ENCODE measurements around the gene MRPS30. TPM values are rescaled to one million over a fixed set of nuclear protein-coding genes. Genes with fewer than 3 reads are reported as not detected.
"Not testable (repeated sequence)": the region's sequence is repeated elsewhere in the genome, so short reads cannot be mapped to it uniquely, and the experiment has no call there.

The MRPS30 gene
- 52.7 TPM for total RNA-seq

DNA sequence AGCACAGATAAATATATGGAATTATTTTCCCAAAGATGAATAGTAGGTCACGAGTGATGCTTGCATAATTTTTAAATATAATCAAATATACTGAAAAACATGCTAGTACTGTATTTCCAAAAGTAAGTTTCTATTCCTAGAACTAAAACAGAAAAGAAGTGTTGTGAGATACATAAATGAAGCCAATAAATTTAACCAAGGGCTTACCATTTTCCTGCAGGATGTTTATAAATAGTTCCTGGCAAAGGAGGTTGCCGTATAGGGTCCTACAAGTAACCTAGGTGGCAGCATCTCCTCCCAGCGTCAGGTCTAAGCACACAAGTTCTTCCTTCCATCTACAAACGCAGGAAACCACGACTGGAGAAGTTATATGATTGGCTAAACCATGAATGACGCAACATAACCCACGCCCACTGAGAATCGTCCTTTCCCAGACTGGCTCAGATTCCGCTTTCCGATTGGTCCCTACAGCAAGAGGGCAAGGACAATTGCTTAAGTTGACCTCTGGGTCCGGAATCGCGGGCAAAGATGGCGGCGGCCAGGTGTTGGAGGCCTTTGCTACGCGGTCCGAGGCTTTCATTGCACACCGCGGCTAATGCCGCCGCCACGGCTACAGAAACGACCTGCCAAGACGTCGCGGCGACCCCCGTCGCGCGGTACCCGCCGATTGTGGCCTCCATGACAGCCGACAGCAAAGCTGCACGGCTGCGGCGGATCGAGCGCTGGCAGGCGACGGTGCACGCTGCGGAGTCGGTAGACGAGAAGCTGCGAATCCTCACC lies at the start of gene MRPS30:
Gene MRPS30 (plus strand): TSS at position 513 of the 780 bp plus-strand sequence. CDS start 16 bp downstream, at position 529.
- DNase-seq (ENCODE audit: low spot score), result peak; percentile 96

DNA sequence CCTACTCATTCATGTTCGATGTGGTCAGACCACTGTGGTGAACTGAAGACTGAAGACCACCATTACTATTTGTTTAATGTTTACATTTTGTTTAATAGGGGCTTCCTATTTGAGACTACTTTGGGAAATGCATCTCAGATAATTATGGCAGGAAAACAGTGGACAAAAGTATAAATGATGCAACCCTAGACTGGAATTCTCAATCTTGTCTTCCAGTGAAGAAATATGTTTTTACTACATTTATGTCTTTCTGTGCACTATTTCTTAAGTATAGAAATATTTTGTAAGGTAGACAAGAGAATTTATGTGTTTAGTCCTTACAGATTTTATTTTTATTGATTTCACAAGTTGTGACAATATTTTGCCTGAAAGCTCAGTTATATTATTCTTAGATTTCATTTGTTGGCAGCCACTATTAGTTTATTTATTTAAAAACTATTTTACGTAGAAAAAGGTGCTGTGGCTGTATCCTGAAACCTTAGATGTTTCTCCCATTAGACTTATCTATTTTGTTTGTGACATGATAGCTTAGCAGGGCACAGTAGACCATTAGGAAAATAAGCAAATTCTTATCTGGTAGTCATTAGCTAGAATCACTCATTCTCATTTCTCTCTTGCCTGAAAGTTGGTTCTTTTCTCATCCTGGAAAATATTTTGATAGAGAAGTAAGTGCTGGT lies 39.4 kb upstream of the MRPS30 start:
- DNase-seq (ENCODE audit: low spot score), result no peak

DNA sequence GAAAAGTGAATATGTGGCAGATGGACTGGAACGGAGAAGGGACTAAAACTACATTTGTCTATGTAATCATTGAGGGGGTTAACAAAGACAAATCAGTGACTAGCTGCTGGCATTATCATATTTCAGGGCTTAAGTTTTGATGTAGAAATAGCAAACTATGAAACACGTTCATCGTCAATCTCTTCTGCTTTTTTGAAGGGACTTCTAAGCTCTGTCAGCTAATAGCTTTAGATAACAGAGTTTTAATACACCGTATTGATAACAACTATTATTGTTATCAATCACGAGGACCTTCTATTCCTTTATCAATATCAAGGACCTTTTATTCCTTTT lies 38.9 kb upstream of the MRPS30 start:
- DNase-seq (ENCODE audit: low spot score), result no peak

DNA sequence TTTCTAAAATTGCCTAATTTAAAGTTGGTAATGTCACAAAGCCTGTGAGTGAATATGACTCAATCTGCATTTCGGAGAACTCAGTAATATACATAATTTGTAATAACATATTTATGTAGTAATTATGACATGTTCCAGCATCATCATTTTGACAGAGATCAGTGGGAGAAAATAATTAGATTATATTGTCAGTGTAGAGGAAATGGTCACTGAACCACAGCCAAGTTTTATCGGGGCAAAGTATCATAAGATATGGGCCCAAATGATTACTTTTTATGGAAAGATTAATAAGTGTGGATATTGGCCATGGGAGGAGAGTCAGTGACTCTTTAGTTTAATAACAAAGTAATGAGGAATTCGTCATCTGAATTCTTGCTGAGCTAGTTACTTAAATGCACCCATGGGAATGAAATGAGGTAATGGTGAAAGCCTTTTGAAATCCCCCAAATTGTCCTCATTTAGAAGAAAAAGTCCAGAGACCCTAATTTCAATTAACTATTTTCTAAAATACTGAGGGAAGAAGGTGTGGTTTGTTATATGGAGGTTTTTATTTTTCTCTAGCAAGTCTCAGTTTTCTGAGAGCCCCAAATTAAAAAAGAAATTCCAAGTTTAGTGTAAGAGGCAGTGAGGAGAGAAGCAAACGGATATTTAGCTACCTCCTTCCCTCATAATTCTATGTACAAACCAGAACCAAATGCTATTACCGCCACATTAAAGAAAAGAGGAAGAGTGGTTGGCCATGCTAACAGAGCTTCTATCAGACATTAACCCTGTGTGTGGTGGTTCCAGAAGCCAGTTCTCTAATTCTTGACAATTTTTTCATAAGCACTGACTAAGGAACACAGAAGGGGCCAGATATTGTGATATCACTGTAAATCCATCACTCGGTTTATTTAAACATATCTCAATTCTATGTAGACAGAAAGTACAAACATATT lies 37.7 kb upstream of the MRPS30 start:
- DNase-seq (ENCODE audit: low spot score), result no peak

DNA sequence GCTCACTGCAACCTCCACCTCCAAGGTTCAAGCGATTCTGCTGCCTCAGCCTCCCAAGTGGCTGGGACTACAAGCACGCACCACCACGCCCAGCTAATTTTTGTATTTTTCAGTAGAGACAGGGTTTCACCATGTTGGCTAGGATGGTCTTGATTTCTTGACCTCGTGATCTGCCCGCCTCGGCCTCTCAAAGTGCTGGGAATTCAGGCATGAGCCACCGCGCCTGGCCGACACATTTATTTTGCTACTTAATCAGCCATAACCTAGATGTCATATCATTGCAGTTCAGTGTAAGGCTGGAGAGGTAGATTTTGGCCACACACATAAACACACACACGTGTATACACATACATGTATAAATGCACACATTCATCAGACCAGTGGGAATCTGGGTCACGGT lies 36.4 kb upstream of the MRPS30 start:
- DNase-seq (ENCODE audit: low spot score), result not testable (repeated sequence)

DNA sequence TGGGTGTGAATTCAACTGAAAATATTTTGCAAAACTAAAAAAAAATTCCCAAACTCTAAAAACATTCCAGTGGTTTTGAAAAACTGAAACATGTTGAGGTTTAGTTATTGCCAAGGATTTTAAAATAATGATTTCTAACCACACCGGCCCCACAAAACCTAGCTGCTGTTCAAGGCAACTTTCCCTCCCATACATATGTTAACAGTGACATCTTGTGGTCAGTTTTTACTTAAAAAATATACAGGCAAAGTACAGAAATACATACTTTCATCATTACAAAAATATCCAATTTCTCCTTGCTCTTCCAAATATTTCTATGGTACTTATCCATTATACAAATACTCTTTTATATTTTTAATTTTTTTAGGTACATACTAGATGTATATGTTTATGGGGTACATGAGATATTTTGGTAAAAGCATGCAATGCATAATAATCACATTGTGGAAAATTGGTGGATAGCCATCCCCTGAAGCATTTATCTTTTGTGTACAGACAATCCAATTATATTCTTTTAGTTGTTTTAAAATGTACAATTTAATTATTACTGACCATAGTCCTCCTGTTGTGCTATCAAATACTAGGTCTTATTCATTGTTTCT lies 34.4 kb upstream of the MRPS30 start:
- no peak for DNase-seq (ENCODE audit: low spot score)

DNA sequence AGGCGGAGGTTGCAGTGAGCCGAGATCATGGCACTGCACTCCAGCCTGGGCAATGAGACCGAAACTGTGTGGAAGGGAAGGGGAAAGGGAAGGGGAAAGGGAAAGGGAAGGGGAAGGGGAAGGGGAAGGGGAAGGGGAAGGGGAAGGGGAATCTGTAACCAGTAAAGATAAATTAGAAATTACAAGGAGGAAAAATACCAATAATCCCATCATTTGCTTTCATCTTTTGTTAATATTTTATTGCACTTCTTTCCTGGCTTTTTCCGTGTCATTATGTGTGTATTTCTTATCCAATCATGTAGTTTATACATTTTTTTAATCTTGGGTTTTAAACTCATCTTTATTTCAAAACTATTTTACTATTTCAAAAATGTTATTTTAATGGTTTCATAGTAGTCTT lies 29.6 kb upstream of the MRPS30 start:
- no peak for DNase-seq (ENCODE audit: low spot score)

DNA sequence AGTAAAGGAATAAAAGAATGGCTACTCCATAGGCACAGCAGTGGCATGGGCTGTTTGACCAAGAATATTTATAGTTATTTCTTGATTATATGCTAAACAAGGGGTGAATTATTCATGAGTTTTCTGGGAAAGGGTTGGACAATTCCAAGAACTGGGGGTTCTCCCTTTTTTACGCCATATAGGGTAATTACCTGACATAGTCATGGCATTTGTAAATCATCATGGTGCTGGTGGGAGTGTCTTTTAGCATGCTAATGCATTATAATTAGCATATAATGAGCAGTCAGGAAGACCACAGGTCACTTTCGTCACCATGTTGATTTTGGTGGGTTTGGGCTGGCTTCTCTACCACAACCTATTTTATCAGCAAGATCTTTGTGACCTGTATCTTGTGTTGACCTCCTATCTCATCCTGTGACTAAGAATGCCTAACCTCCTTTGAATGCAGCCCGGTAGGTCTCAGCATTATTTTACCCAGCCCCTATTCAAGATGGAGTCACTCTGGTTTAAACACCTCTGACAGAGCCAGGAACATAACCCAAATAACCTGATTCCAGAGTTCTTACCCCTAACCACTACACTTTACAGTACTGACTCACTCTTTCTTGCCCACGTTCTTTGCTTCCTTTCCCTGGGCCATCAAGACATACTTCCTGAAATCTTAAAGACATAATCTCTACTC lies 25.0 kb upstream of the MRPS30 start:
- DNase-seq (ENCODE audit: low spot score), result no peak

DNA sequence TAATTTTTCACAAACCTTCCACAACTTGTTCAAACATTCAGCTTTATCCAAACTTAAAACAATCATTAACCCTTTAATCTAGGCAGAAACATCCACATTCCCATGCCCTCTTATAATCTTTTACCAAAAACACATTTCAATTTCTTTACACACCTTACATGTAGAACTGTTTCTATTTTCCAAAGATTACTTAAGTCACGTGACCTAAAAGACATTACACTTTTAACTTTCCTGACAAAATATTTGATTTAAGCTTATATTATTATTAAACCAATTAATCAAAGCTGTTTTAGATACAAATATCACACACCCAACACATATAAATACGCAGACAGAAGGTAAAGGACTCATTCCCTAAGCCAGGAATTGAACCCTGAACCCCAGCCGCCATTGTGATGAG lies 21.0 kb upstream of the MRPS30 start:
- no peak for DNase-seq (ENCODE audit: low spot score)

DNA sequence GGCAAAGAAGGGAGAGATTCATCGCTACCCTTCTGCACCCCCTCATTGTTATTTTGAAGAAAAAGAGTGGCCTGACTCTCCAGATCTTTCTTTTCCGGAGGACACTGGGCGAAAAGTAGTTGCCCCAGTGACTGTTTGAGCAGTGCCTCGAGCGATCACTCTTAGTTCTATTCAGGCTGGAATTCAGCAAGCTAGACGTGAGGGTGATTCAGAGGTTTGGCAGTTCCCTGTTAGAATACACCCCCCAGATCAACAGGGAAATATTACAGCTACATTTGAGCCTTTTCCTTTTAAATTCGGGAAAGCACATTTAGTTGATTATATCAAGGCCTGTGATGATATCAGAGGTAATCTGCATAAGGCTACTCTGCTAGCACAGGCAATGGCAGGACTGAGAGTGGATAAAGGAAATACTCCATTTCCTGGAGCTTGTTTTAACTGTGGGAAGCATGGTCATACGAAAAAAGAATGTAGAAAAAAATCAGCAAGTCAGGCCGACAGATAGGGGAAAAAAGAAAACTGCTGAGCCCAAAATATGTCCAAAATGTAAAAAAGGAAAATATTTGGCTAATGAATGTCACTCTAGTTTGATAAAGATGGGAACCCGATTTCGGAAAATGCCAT lies 19.3 kb upstream of the MRPS30 start:
- DNase-seq (ENCODE audit: low spot score), result peak; percentile 51

DNA sequence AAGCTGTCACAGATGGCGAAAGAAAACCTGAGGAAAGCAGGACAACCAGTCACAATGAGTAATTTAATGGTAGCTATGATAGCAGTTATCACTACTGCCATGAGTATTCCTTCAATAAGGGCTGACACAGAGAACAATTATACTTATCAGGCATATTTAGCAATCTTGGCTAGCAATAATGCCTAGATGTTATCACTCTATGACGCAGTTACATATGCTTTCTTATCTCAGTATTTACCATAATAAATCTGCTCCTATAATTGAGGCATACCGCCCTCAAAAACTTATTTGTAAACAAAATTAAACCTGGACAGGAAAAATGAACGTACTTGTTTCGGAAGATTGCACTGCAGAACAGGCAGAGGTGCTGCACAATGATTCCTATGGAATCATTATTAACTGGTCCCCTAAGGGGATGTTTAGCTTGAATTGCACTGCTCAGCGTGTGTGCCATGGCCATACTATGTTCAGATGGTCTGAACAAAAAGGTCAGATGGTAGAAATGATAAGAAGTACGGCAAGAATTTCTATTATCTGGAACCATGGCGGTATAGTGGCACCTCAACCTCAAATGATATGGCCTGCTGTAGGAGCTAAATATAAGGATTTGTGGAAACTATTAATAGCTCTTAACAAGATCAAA lies 16.6 kb upstream of the MRPS30 start:
- not testable (repeated sequence) for DNase-seq (ENCODE audit: low spot score)

DNA sequence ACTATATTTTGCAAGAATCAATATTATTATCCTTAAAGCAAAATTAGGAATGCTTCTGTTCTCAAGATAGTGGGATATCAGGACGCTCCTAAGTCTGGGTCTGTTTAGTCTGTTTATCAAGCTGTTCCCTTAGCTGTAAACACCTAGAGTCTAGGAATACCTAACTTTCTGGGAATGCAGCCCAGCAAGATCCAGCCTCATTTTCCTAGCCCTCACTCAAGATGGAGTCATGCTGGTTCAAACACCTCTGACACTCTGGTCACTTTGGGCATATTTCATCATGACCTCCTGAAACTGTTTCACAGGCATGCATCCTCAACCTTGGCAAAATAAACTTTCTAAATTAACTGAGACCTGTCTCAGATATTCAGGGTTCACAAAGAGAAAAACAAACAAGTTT lies 14.4 kb upstream of the MRPS30 start:
- no peak for DNase-seq (ENCODE audit: low spot score)

DNA sequence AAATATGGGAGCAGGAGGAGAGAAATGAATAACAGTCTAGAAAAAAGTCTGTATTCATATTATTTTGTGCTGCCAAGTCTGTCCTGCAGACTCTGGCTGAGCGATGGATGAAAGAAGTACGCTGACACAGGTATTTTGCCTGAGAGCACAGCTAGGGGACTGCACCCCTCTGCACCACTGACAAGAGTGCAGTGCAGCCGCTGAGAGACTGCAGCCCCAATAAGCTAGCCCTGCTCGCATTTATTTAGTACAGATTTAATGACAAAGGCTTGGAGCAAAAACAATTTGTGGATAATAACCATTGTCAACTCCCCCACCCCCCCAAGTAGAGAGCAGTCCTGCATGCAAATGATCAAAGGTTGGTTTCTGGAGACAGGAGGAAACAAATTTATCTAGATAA lies 13.3 kb upstream of the MRPS30 start:
- DNase-seq (ENCODE audit: low spot score), result no peak

DNA sequence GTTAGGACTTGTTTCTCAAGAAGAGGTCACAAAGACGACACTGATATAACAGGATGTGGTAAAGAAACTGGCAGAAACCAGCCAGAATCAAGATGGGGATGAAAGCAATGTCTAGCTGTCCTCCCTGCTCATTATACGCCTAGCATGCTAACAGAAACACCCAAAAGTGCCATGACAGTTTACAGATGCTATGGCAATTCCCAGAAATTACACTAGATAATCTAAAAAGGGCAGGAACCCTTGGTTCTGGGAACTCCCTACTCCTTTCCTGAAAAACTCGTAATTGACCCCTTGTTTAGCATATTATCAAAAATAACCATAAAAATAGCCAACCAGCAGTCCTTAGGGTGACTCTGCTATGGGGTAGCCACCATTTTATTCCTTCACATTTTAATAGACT lies 10.9 kb upstream of the MRPS30 start:
- no peak for DNase-seq (ENCODE audit: low spot score)

DNA sequence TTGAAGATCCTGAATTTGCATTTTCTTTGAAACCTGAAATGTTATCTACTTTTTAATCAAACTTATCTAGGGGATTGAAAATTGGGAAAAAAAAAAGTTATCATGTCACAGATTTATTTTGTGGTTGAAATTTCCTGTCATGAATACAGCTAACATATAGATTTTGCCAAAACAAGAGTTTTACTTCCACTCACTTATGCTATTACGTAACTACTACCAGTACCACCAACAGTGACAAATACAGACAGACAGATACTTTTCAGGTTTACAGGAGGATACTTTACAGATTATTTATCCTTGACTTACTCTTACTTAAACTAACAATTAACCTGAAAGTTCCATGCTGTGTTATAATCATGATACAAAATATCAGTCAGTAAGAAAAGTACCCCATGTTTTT lies 6.8 kb upstream of the MRPS30 start:
- DNase-seq (ENCODE audit: low spot score), result no peak

DNA sequence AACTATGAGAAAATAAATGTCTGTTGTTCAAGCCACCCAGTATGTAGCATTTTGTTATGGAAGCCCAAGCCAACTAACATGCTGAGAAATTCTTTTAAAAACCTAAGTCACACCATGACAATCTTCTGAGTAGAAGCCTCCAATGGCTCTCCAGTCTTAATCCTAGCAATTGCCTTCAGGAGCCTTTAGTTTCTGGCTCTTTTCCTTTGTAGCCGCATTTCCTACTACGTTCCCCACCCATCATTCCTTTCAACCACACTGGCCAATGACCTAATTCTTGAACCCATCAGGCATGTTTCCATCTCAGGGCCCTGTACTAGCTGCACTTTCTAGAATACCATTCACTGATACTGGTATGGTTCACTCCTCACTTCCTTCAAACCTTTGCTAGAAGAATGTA lies 2.1 kb upstream of the MRPS30 start:
- no peak for DNase-seq (ENCODE audit: low spot score)

DNA sequence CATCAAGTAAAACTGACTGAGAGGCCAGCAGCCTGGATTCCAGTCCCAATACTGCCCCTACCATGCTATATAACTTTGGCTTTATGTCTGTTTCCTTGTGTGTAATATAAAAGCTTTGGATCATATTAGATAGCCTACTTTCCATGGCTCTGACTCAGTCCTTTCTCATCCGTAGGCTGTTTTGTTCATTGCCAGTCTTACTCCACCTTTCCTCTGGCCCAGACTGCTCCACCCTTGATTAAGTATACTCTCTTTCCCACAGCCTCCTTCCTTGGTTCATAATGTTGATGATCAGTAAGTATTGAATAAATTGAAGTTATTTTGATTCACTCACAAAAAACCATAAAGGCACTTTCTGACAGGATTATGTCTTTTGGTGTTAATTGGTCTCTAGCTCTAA lies 1.5 kb upstream of the MRPS30 start:
- no peak for DNase-seq (ENCODE audit: low spot score)

DNA sequence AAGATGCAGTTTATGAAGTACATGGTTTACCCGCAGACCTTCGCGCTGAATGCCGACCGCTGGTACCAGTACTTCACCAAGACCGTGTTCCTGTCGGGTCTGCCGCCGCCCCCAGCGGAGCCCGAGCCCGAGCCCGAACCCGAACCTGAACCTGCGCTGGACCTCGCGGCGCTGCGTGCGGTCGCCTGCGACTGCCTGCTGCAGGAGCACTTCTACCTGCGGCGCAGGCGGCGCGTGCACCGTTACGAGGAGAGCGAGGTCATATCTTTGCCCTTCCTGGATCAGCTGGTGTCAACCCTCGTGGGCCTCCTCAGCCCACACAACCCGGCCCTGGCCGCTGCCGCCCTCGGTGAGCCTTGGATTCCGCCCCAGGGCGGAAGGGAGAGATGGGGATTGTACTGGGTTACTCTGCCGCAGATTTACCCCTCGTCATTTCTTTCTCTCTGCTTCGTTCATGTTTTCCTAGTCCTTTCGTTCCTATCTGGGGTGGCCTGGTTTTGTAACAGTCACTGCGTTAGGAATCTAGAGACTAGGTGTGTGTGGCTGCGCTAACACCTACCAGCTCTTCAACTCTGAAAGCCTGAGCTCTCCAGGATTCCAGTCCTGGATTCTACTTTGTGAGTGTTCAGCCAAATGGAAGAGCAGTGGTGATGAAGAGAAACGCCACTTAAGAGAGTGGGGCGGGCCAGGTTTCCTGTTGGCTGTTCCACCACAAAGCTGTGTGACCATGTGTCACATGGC lies 638 bp downstream of the MRPS30 start:
- DNase-seq (ENCODE audit: low spot score), result peak; percentile 49

DNA sequence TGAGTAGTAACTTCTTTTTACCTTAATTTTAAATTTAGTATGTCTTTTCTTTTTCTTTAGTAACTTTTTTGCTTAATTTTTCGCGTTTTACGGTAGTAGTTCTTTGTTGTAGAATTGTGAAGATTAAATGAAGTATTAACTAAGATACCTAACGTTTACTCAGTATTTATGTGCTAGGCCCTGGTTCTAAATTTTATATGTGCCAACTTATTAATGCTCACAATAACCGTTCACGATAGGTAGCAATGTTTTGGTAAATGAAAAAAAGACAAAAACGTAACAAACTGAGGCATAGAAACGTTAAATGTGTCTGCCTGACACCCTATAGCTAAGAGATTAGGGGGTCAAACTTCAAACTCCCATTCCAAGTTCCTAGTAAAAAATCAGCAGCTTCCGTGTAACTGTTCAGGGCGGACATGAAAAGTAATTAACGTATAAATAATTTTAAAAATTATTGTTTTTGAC lies 1.2 kb downstream of the MRPS30 start:
- no peak for DNase-seq (ENCODE audit: low spot score)

DNA sequence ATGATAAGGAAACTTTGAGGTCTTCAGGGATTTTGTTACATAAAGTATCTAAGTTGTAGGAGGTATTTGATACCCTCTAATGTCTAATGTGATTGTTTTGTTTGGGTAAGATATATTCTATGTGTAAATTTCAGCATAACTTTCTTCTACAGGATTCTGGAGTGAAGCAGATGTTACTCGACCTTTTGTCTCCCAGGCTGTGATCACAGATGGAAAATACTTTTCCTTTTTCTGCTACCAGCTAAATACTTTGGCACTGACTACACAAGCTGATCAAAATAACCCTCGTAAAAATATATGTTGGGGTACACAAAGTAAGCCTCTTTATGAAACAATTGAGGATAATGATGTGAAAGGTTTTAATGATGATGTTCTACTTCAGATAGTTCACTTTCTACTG lies 6.0 kb downstream of the MRPS30 start:
- DNase-seq (ENCODE audit: low spot score), result no peak
